Loucy (cell line): ENCODE data around the gene FGA.

Source experiments
- EZH2phosphoT487 ChIP-seq: fragments of 200-600 bp; IDR thresholded peaks from 2 replicates; pipeline ENCODE4 v1.6.1; 2018; ENCODE audit warnings: antibody characterized with exemption, mild to moderate bottlenecking, moderate library complexity, borderline replicate concordance
- TF ChIP-seq, protein P1 (sequence below): fragments of 200-600 bp; sonication (generic); conservative IDR thresholded peaks from 2 replicates; pipeline ENCODE4 v1.5.1; 2014; ENCODE audit warnings: mild to moderate bottlenecking, antibody characterized with exemption, low read length

DNA sequence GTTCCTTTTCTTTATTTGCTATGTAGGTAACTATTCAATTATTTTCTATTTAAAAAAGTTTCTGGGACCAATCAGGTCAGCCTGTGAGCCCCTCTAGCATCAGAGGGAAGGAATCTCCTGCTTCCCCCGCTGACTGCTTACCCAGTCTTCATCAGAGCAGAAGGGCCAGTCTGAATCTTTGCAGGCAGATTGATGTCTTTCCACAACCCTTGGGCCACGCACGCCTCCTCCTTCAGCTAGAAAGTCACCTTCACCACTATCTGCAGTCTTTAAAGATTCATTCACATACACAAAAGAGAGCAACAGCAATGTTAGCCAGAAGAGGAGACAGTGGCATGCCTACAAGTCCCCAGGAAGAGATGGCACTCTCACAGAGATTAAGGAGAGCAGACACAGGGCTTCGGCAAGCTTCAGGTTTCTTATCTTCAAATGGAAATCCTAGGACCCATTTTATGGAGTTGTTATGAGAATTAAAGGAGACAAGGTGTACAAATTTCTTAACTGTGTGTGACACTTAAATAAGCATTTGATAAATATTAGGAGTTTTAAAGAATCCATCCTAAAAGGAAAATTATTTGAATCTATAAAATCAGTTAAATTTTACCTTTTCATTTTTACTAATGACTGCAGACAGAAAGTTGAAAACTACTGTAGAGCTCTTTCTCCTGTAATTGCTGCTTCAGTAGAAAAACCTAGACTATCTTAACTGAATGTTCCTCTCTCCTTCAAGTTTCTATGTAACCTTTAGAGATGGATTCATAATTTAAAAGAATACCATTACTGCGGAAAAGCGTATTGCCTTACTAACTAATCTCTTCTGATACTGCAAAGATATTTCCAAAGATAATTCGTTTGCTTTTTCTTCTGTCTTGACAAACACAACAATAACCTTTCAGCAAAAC lies 995 bp downstream of the FGA start:
- TF ChIP-seq, protein P1, sequence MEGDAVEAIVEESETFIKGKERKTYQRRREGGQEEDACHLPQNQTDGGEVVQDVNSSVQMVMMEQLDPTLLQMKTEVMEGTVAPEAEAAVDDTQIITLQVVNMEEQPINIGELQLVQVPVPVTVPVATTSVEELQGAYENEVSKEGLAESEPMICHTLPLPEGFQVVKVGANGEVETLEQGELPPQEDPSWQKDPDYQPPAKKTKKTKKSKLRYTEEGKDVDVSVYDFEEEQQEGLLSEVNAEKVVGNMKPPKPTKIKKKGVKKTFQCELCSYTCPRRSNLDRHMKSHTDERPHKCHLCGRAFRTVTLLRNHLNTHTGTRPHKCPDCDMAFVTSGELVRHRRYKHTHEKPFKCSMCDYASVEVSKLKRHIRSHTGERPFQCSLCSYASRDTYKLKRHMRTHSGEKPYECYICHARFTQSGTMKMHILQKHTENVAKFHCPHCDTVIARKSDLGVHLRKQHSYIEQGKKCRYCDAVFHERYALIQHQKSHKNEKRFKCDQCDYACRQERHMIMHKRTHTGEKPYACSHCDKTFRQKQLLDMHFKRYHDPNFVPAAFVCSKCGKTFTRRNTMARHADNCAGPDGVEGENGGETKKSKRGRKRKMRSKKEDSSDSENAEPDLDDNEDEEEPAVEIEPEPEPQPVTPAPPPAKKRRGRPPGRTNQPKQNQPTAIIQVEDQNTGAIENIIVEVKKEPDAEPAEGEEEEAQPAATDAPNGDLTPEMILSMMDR: no peak
- no peak for TF ChIP-seq EZH2phosphoT487
